Lower leg skin (tissue), 3 donors: ENCODE data around the gene ADM.

ENCODE experiments used
- POLR2A ChIP-seq, 2 donors: fragments of 450-650 bp; IDR thresholded peaks; one replicate each; pipeline ENCODE4 v1.6.1; 2016 to 2017; ENCODE audit warnings: antibody characterized with exemption in 2 of 2, mild to moderate bottlenecking in 1 of 2, moderate library complexity in 1 of 2
- TF ChIP-seq, protein P1 (sequence below), 3 donors: fragments of 450-650 bp; IDR thresholded peaks; one replicate each; pipeline ENCODE4 v1.5.1; 2016; ENCODE audit warnings: antibody characterized with exemption in 3 of 3, mild to moderate bottlenecking in 3 of 3, moderate library complexity in 2 of 3

DNA sequence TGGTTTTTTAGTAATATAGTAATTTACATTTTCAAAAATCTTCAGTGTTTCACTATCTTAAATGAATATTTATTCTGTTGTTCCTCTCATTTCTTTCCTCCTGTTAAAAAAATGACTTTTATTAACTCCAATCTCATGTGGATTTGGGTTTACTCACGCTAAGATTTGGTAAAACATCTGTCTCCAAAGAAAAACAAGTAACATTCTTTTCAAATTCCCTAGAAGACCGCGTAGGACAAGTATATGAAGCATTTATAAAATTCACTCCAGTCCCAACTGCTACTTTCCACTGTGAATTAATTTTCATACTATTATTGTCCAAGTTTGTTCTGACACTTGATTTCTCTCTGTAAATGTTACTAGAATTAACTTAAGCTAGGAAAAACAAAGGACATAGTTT is 37.1 kb upstream of the ADM start:
- TF ChIP-seq, protein P1, sequence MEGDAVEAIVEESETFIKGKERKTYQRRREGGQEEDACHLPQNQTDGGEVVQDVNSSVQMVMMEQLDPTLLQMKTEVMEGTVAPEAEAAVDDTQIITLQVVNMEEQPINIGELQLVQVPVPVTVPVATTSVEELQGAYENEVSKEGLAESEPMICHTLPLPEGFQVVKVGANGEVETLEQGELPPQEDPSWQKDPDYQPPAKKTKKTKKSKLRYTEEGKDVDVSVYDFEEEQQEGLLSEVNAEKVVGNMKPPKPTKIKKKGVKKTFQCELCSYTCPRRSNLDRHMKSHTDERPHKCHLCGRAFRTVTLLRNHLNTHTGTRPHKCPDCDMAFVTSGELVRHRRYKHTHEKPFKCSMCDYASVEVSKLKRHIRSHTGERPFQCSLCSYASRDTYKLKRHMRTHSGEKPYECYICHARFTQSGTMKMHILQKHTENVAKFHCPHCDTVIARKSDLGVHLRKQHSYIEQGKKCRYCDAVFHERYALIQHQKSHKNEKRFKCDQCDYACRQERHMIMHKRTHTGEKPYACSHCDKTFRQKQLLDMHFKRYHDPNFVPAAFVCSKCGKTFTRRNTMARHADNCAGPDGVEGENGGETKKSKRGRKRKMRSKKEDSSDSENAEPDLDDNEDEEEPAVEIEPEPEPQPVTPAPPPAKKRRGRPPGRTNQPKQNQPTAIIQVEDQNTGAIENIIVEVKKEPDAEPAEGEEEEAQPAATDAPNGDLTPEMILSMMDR (IDR thresholded peaks at IDR 0.05), result no peak
- TF ChIP-seq POLR2A (IDR thresholded peaks at IDR 0.05), result no peak
